Fibroblast of mammary gland (primary cell): ENCODE measurements around the gene TGM2.

Source experiments
- DNase-seq: peaks from one replicate; pipeline ENCODE4 v3.0.0-alpha.2; 2010; ENCODE audit warnings: low read depth
- H3K4me3 ChIP-seq: 2 replicates; pipeline ENCODE4 v1.5.1; 2011; ENCODE audit warnings: low read depth, mild to moderate bottlenecking, low read length, moderate library complexity; ENCODE audit not compliant: control insufficient read depth
- CTCF ChIP-seq: conservative IDR thresholded peaks from 2 replicates; pipeline ENCODE4 v1.5.1; 2011; ENCODE audit warnings: low read depth, low read length, inconsistent platforms; ENCODE audit not compliant: control insufficient read depth, insufficient read depth

Gene TGM2

GRCh38 chr20:38092915-38093314 lies 72.2 kb downstream of the TGM2 start:
- TF ChIP-seq CTCF = no peak
- H3K4me3 ChIP-seq = no peak overlapping the region
- no peak for DNase-seq

DNA sequence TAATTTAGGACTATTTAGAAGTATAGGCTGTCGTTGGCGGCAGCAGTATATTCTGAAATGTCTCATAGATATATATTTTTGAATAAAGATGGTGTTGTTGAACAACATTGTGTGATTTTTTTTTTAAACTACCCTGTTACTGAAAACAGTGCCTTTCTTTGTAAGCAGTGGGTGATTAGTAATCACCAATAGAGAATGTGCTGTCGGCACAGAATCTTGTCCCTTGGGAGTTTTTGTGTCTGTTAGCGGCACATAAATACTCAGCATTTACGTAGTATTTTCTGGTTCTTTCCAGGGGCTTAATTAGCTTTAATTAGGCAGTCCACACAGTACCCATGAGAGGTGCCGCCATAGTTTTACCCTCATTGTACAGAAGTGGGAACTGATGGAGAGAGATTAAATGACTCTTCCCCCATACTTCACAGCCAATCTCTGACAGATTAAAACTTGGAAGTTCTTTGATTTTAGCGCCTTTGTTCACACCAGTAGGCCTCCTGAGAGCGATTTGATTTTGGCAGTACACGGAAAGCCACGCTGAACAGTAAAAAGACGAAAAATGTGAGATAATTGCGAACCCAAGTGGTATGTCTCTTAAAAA lies 72.7 kb downstream of the TGM2 start:
- no peak for TF ChIP-seq CTCF
- peak; percentile 65 for DNase-seq

GRCh38 chr20:38091441-38092216 lies 73.4 kb downstream of the TGM2 start:
- peak; percentile 15 for DNase-seq
- no peak overlapping the region for H3K4me3 ChIP-seq
- no peak for TF ChIP-seq CTCF

More for the DNA sequence above, 72.7 kb downstream of the TGM2 start:
- H3K4me3 ChIP-seq = no peak overlapping the region

GRCh38 chr20:38090061-38090460 lies 75.0 kb downstream of the TGM2 start:
- H3K4me3 ChIP-seq = no peak overlapping the region
- no peak for DNase-seq
- TF ChIP-seq CTCF = no peak

GRCh38 chr20:38089500-38089899 lies 75.6 kb downstream of the TGM2 start:
- DNase-seq = no peak
- H3K4me3 ChIP-seq = no peak overlapping the region
- no peak for TF ChIP-seq CTCF

GRCh38 chr20:38085026-38085425 lies 80.0 kb downstream of the TGM2 start:
- DNase-seq = no peak
- no peak overlapping the region for H3K4me3 ChIP-seq
- TF ChIP-seq CTCF = no peak
